ENCODE data around the gene UBR1. TPM values are rescaled to one million over a fixed set of nuclear protein-coding genes. Genes with fewer than 3 reads are reported as not detected.
"Not testable (repeated sequence)": the region's sequence is repeated elsewhere in the genome, so short reads cannot be mapped to it uniquely, and the experiment has no call there.

The UBR1 gene
- total and polyA plus RNA-seq, 2 donors (not counting 1 experiment from before 2014, with no cell fraction given), result 18.2 to 45.6 TPM

- Histone ChIP-seq H3K79me2 (ENCODE audit: control insufficient read depth, insufficient read depth, low read length) (no peaks in the 10 kb centered on the region), H3K9me3 (ENCODE audit: control insufficient read depth, insufficient read depth, low read depth, low read length) (no peaks in the 10 kb centered on the region), H3K27ac (ENCODE audit: insufficient read depth, low read length) (no peak overlapping the region), H3K4me3 (replicated peaks in 1 of 4; ENCODE audit: control extremely low read depth in 1 of 4, insufficient read depth in 1 of 4, low read depth in 3 of 4, low read length in 4 of 4) (no peak overlapping the region), H3K27me3 (ENCODE audit: control insufficient read depth, insufficient read depth, low read length) (no peaks in the 10 kb centered on the region), H3K9ac (ENCODE audit: insufficient read depth, low read length) (no peak overlapping the region), H2AFZ (ENCODE audit: low read length) (no peak overlapping the region), H3K4me2 (ENCODE audit: extremely low read depth, insufficient read depth, low read length) (no peak overlapping the region), H3K4me1 (ENCODE audit: control insufficient read depth, extremely low read depth, insufficient read depth, low read length) (no peaks in the 10 kb centered on the region), H3K36me3 (ENCODE audit: control insufficient read depth, insufficient read depth, low read length) (peaks cover 5% of the 10 kb centered on the region), H4K20me1 (ENCODE audit: control insufficient read depth, extremely low read depth, insufficient read depth, low read length) (no peaks in the 10 kb centered on the region)
- peak in 1 of 2 donors; percentile 14 for DNase-seq (ENCODE audit: low read depth in 2 of 2)
- no peak for TF ChIP-seq EZH2 (IDR thresholded peaks at IDR 0.05; ENCODE audit: low read length, missing control alignments)
- TF ChIP-seq CTCF (conservative IDR thresholded peaks at IDR 0.05 in 1 of 2, IDR thresholded peaks at IDR 0.05 in 1 of 2; ENCODE audit: low read depth in 1 of 2, low read length in 2 of 2), result no peak
Measured at GRCh38 chr15:42992626-42993025, 113.2 kb downstream of the UBR1 start.

GRCh38 chr15:42986693-42987342 is 119.0 kb downstream of the UBR1 start:
- no peaks in the 10 kb centered on the region for H3K4me1 ChIP-seq (ENCODE audit: control insufficient read depth, extremely low read depth, insufficient read depth, low read length)
- H3K27me3 ChIP-seq (ENCODE audit: control insufficient read depth, insufficient read depth, low read length), result no peaks in the 10 kb centered on the region
- no peak overlapping the region for H3K4me2 ChIP-seq (ENCODE audit: extremely low read depth, insufficient read depth, low read length)
- H3K9ac ChIP-seq (ENCODE audit: insufficient read depth, low read length), result no peak overlapping the region
- H3K27ac ChIP-seq (ENCODE audit: insufficient read depth, low read length), result no peak overlapping the region
- H3K36me3 ChIP-seq (ENCODE audit: control insufficient read depth, insufficient read depth, low read length), result peaks cover 2% of the 10 kb centered on the region
- H4K20me1 ChIP-seq (ENCODE audit: control insufficient read depth, extremely low read depth, insufficient read depth, low read length), result no peaks in the 10 kb centered on the region
- no peak for DNase-seq (ENCODE audit: low read depth in 2 of 2)
- H2AFZ ChIP-seq (ENCODE audit: low read length), result no peak overlapping the region
- no peaks in the 10 kb centered on the region for H3K79me2 ChIP-seq (ENCODE audit: control insufficient read depth, insufficient read depth, low read length)
- H3K9me3 ChIP-seq (ENCODE audit: control insufficient read depth, insufficient read depth, low read depth, low read length), result no peaks in the 10 kb centered on the region
- H3K4me3 ChIP-seq (replicated peaks in 1 of 4; ENCODE audit: control extremely low read depth in 1 of 4, insufficient read depth in 1 of 4, low read depth in 3 of 4, low read length in 4 of 4), result no peak overlapping the region
- TF ChIP-seq CTCF (conservative IDR thresholded peaks at IDR 0.05 in 1 of 2, IDR thresholded peaks at IDR 0.05 in 1 of 2; ENCODE audit: low read depth in 1 of 2, low read length in 2 of 2) (no peak), EZH2 (IDR thresholded peaks at IDR 0.05; ENCODE audit: low read length, missing control alignments) (no peak)

GRCh38 chr15:42984493-42985034 is 121.3 kb downstream of the UBR1 start:
- Histone ChIP-seq H4K20me1 (ENCODE audit: control insufficient read depth, extremely low read depth, insufficient read depth, low read length) (no peaks in the 10 kb centered on the region), H3K4me1 (ENCODE audit: control insufficient read depth, extremely low read depth, insufficient read depth, low read length) (no peaks in the 10 kb centered on the region), H3K79me2 (ENCODE audit: control insufficient read depth, insufficient read depth, low read length) (no peaks in the 10 kb centered on the region), H3K27ac (ENCODE audit: insufficient read depth, low read length) (no peak overlapping the region), H2AFZ (ENCODE audit: low read length) (no peak overlapping the region), H3K9me3 (ENCODE audit: control insufficient read depth, insufficient read depth, low read depth, low read length) (no peaks in the 10 kb centered on the region), H3K27me3 (ENCODE audit: control insufficient read depth, insufficient read depth, low read length) (no peaks in the 10 kb centered on the region), H3K36me3 (ENCODE audit: control insufficient read depth, insufficient read depth, low read length) (peaks cover 2% of the 10 kb centered on the region), H3K4me3 (replicated peaks in 1 of 4; ENCODE audit: control extremely low read depth in 1 of 4, insufficient read depth in 1 of 4, low read depth in 3 of 4, low read length in 4 of 4) (no peak overlapping the region), H3K4me2 (ENCODE audit: extremely low read depth, insufficient read depth, low read length) (no peak overlapping the region), H3K9ac (ENCODE audit: insufficient read depth, low read length) (no peak overlapping the region)
- TF ChIP-seq CTCF (conservative IDR thresholded peaks at IDR 0.05 in 1 of 2, IDR thresholded peaks at IDR 0.05 in 1 of 2; ENCODE audit: low read depth in 1 of 2, low read length in 2 of 2) (no peak), EZH2 (IDR thresholded peaks at IDR 0.05; ENCODE audit: low read length, missing control alignments) (no peak)
- DNase-seq (ENCODE audit: low read depth in 2 of 2), result no peak

- not testable (repeated sequence) for H3K79me2 ChIP-seq (ENCODE audit: control insufficient read depth, insufficient read depth, low read length); H3K4me1 ChIP-seq (ENCODE audit: control insufficient read depth, extremely low read depth, insufficient read depth, low read length); H4K20me1 ChIP-seq (ENCODE audit: control insufficient read depth, extremely low read depth, insufficient read depth, low read length); H3K27me3 ChIP-seq (ENCODE audit: control insufficient read depth, insufficient read depth, low read length); H3K36me3 ChIP-seq (ENCODE audit: control insufficient read depth, insufficient read depth, low read length); H3K9me3 ChIP-seq (ENCODE audit: control insufficient read depth, insufficient read depth, low read depth, low read length); H2AFZ ChIP-seq (ENCODE audit: low read length); H3K27ac ChIP-seq (ENCODE audit: insufficient read depth, low read length); H3K9ac ChIP-seq (ENCODE audit: insufficient read depth, low read length); H3K4me2 ChIP-seq (ENCODE audit: extremely low read depth, insufficient read depth, low read length); H3K4me3 ChIP-seq (replicated peaks in 1 of 4; ENCODE audit: control extremely low read depth in 1 of 4, insufficient read depth in 1 of 4, low read depth in 3 of 4, low read length in 4 of 4)
- DNase-seq (ENCODE audit: low read depth in 2 of 2), result peak in 1 of 2 donors; percentile 15
Measured at GRCh38 chr15:42979113-42979512, 126.7 kb downstream of the UBR1 start.
